B cell (primary cell): ENCODE data around the gene TCF15. TPM values are rescaled to one million over a fixed set of nuclear protein-coding genes. Genes with fewer than 3 reads are reported as not detected.

Experiments
- ATAC-seq: fragments of 200-7000 bp; cut with Tn5 transposase; one replicate; pipeline ENCODE4 v1.10.0; 2021; ENCODE audit warnings: low read depth, mild to moderate bottlenecking, moderate number of reproducible peaks, moderate library complexity
- CTCF ChIA-PET: fragments of 350-600 bp; sonication (Branson Sonifier 250); formaldehyde crosslinking; loops from one replicate; lab custom pipeline; 2021; ENCODE audit warnings: antibody characterized with exemption, inconsistent platforms; lab: Charles Lee
- POLR2A ChIA-PET: fragments of 350-600 bp; sonication (Branson Sonifier 250); formaldehyde crosslinking; loops from one replicate; lab custom pipeline; 2021; ENCODE audit warnings: antibody characterized with exemption; lab: Charles Lee
- DNase-seq: peaks from one replicate; pipeline ENCODE4 v3.0.0; 2013
- H2AFZ ChIP-seq: 2 replicates; pipeline ENCODE4 v1.6.1; 2012; ENCODE audit warnings: mild to moderate bottlenecking, low read depth, low read length; ENCODE audit not compliant: insufficient read depth, poor library complexity, severe bottlenecking
- H3K27ac ChIP-seq, 2 donors: 1 replicate in 1 of 2; 2 replicates in 1 of 2; pipeline ENCODE4 v1.5.1; 2012 to 2013; ENCODE audit warnings: low read length in 2 of 2, mild to moderate bottlenecking in 2 of 2, moderate library complexity in 1 of 2
- H3K27me3 ChIP-seq, 4 experiments: fragments of 200-600 bp in 1 of 4; sonication (generic) in 1 of 4; replicated peaks in 1 of 4; 1 replicate in 2 of 4; 2 replicates in 2 of 4; pipeline versions ENCODE4 v1.6.1 to v1.7.0; 2013 to 2016; ENCODE audit warnings: low read length in 3 of 4, mild to moderate bottlenecking in 2 of 4, mixed read lengths in 1 of 4, moderate library complexity in 1 of 4; ENCODE audit not compliant: insufficient read depth in 4 of 4, control insufficient read depth in 3 of 4; ENCODE audit errors: control extremely low read depth in 1 of 4
- H3K36me3 ChIP-seq, 2 experiments: replicated peaks in 1 of 2; 1 replicate in 1 of 2; 2 replicates in 1 of 2; pipeline versions ENCODE4 v1.6.1 to v1.7.1; 2013; ENCODE audit warnings: low read length in 1 of 2; ENCODE audit not compliant: insufficient read depth in 2 of 2, control insufficient read depth in 1 of 2; ENCODE audit errors: control extremely low read depth in 1 of 2, extremely low read depth in 1 of 2
- H3K4me1 ChIP-seq, 2 donors: fragments of 200-600 bp in 1 of 2; sonication (generic) in 1 of 2; 1 replicate in 1 of 2; 2 replicates in 1 of 2; pipeline versions ENCODE4 v1.5.1 to v1.6.1; 2013 to 2017; ENCODE audit warnings: low read length in 2 of 2; ENCODE audit not compliant: control insufficient read depth in 2 of 2, insufficient read depth in 2 of 2
- H3K4me2 ChIP-seq: replicated peaks from 2 replicates; pipeline ENCODE3; 2012; ENCODE audit warnings: mild to moderate bottlenecking, low read depth, low read length; ENCODE audit not compliant: poor library complexity, severe bottlenecking
- H3K4me3 ChIP-seq, 5 experiments: fragments of 200-600 bp in 1 of 5; sonication (generic) in 1 of 5; 1 replicate in 3 of 5; 2 replicates in 2 of 5; pipeline versions ENCODE4 v1.5.1 to v1.7.0; 2011 to 2016; ENCODE audit warnings: low read length in 4 of 5, mild to moderate bottlenecking in 4 of 5, low read depth in 2 of 5, control low read depth in 1 of 5, moderate library complexity in 1 of 5; ENCODE audit not compliant: insufficient read depth in 1 of 5; ENCODE audit errors: control extremely low read depth in 1 of 5, extremely low read depth in 1 of 5
- H3K79me2 ChIP-seq: fragments of 200-600 bp; sonication (generic); one replicate; pipeline ENCODE4 v1.6.0; 2016; ENCODE audit warnings: low read length; ENCODE audit not compliant: control insufficient read depth, insufficient read depth
- H3K9ac ChIP-seq: fragments of 200-600 bp; sonication (generic); 2 replicates; pipeline ENCODE4 v1.6.1; 2017; ENCODE audit warnings: mild to moderate bottlenecking, low read length, moderate library complexity
- H3K9me3 ChIP-seq, 3 donors: one replicate each; pipeline versions ENCODE4 v1.6.1 to v1.7.1; 2013; ENCODE audit warnings: low read length in 2 of 3; ENCODE audit not compliant: control insufficient read depth in 2 of 3, insufficient read depth in 1 of 3; ENCODE audit errors: control extremely low read depth in 1 of 3
- H4K20me1 ChIP-seq: 2 replicates; pipeline ENCODE4 v1.6.0; 2012; ENCODE audit warnings: mild to moderate bottlenecking, low read length; ENCODE audit not compliant: insufficient read depth, control insufficient read depth, poor library complexity, severe bottlenecking
- H3K27ac Mint-ChIP-seq: one replicate; pipeline ENCODE4 v1.8.0; 2021; ENCODE audit warnings: mixed read lengths
- H3K27me3 Mint-ChIP-seq: one replicate; pipeline ENCODE4 v1.8.0; 2021; ENCODE audit warnings: mixed read lengths
- H3K4me1 Mint-ChIP-seq: one replicate; pipeline ENCODE4 v1.8.0; 2021; ENCODE audit warnings: mixed read lengths
- H3K4me3 Mint-ChIP-seq: one replicate; pipeline ENCODE4 v1.8.0; 2021; ENCODE audit warnings: mixed read lengths
- H3K9me3 Mint-ChIP-seq: one replicate; pipeline ENCODE4 v1.8.0; 2022; ENCODE audit warnings: mixed read lengths; ENCODE audit not compliant: insufficient read depth
- CTCF ChIP-seq: fragments of 200-600 bp; IDR thresholded peaks from one replicate; pipeline ENCODE4 v1.8.0; 2022; ENCODE audit warnings: antibody characterized with exemption, mild to moderate bottlenecking
- EZH2 ChIP-seq: IDR thresholded peaks from 2 replicates; pipeline ENCODE4 v1.6.1; 2012; ENCODE audit warnings: borderline replicate concordance, low read depth, mild to moderate bottlenecking, moderate library complexity, low read length; ENCODE audit not compliant: insufficient read depth, poor library complexity, severe bottlenecking
- WGBS: methylation state at CpG from one replicate; pipeline ENCODE4 v1.1.5; 2013; ENCODE audit warnings: missing lambda C conversion rate; ENCODE audit not compliant: insufficient coverage; 5-methylcytosine and 5-hydroxymethylcytosine counted together
- intact Hi-C: fragments of 100-400 bp; cut with micrococcal nuclease; formaldehyde crosslinking; loops from one replicate; pipeline ENCODE4 v1.10.0; 2022
- polyA plus RNA-seq: library from polyadenylated mRNA; depleted of rRNA; stranded (reverse); fragments of >200 nt; gene quantifications from 2 replicates; pipeline ENCODE4 v1.2.3, GENCODE V29; 2012
- total RNA-seq, 2 donors: library from RNA; stranded (reverse); fragments of 120-200 nt in 1 of 2; gene quantifications; 1 replicate in 1 of 2; 2 replicates in 1 of 2; pipeline versions ENCODE4 v1.2.3 to v1.2.4, GENCODE V29; 2013 to 2022

The TCF15 gene
- total and polyA plus RNA-seq, 2 donors (not counting 1 experiment from before 2014, with no cell fraction given): not detected

GRCh38 chr20:615514-615913 lies 5.4 kb upstream of the TCF15 start:
- DNase-seq (no peak), ATAC-seq (no peak)
- intact Hi-C loops: no loop called here
- H3K79me2 ChIP-seq: no peaks in the 10 kb centered on the region
- H3K27ac ChIP-seq: no peak overlapping the region
- Mint-ChIP-seq H3K4me3 (no peak overlapping the region), H3K27ac (no peak overlapping the region), H3K27me3 (peaks cover 66% of the 10 kb centered on the region), H3K9me3 (peaks cover 4% of the 10 kb centered on the region), H3K4me1 (peaks cover 9% of the 10 kb centered on the region)
- no peak overlapping the region for H3K4me3 ChIP-seq
- H3K36me3 ChIP-seq: no peaks in the 10 kb centered on the region
- H2AFZ ChIP-seq: no peak overlapping the region
- ChIA-PET POLR2A (no interaction called here), CTCF (no interaction called here)
- no peaks in the 10 kb centered on the region for H4K20me1 ChIP-seq
- TF ChIP-seq CTCF (no peak), EZH2 (no peak)
- no peak overlapping the region for H3K9ac ChIP-seq
- H3K4me2 ChIP-seq: no peak overlapping the region
- H3K9me3 ChIP-seq: peaks cover 0 to 9% (median 5%) of the 10 kb centered on the region in 3 donors
- no CpG with 5 or more reads among the region's 4 CpGs for WGBS
- peaks cover 1 to 3% of the 10 kb centered on the region in 2 donors for H3K4me1 ChIP-seq
- H3K27me3 ChIP-seq: peaks cover 0 to 39% (median 14%) of the 10 kb centered on the region in 4 experiments

- no peaks in the 10 kb centered on the region for H3K9me3 Mint-ChIP-seq
- H3K9me3 ChIP-seq: peaks cover 0 to 3% (median 0%) of the 10 kb centered on the region in 3 donors
- H3K79me2 ChIP-seq: no peaks in the 10 kb centered on the region
- intact Hi-C loops: no loop called here
- peaks cover 3 to 5% of the 10 kb centered on the region in 2 donors for H3K4me1 ChIP-seq
- no peak overlapping the region for H3K4me3 Mint-ChIP-seq
- no peak for ATAC-seq
- ChIA-PET POLR2A (no interaction called here), CTCF (no interaction called here)
- H3K36me3 ChIP-seq: no peaks in the 10 kb centered on the region
- no peaks in the 10 kb centered on the region for H4K20me1 ChIP-seq
- no peak overlapping the region for H3K27ac Mint-ChIP-seq
- peaks cover 55% of the 10 kb centered on the region for H3K27me3 Mint-ChIP-seq
- no peak overlapping the region for H2AFZ ChIP-seq
- H3K9ac ChIP-seq: no peak overlapping the region
- H3K4me1 Mint-ChIP-seq: peaks cover 10% of the 10 kb centered on the region
- peaks cover 0 to 58% (median 17%) of the 10 kb centered on the region in 4 experiments for H3K27me3 ChIP-seq
- no peak for TF ChIP-seq EZH2
- WGBS: 35% methylated on average over 7 of the region's 8 CpGs
- H3K4me2 ChIP-seq: no peak overlapping the region
- DNase-seq: no peak
- H3K27ac ChIP-seq: no peak overlapping the region
- no peak overlapping the region for H3K4me3 ChIP-seq
Observed at GRCh38 chr20:611843-612185, 1.7 kb upstream of the TCF15 start.
